ENCODE measurements around the gene ATAD2B. TPM values are rescaled to one million over a fixed set of nuclear protein-coding genes. Genes with fewer than 3 reads are reported as not detected.

ATAD2B gene
- total RNA-seq, 1 experiment from 2014 or later: 5.9 TPM

- DNase-seq (ENCODE audit: low spot score): no peak
- in situ Hi-C loops (cut with HindIII; ENCODE audit: low sequenced_read_pairs): no loop called here
Measured at GRCh38 chr2:23916727-23917405, 10.1 kb downstream of the ATAD2B start.

DNA sequence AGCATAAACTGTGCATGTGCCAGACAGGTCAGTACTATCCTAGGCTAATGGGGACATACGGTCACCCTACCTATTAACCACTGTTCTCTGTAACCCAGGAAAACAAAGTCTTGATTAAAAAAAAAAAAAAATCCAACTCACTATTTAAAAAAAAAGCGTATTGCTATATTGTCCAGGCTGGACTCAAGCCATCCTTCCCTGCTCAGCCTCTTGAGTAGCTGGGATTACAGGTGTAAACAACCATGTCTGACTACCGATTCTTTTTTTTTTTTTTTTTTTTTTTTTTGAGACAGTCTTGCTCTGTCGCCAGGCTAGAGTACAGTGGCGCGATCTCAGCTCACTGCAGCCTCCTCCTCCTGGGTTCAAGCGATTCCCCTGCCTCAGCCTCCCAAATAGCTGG, 11.6 kb downstream of the ATAD2B start:
- no peak for DNase-seq (ENCODE audit: low spot score)
- in situ Hi-C loops (cut with HindIII; ENCODE audit: low sequenced_read_pairs): no loop called here

GRCh38 chr2:23912054-23912453, 14.9 kb downstream of the ATAD2B start:
- in situ Hi-C loops (cut with HindIII; ENCODE audit: low sequenced_read_pairs): no loop called here
- no peak for DNase-seq (ENCODE audit: low spot score)

DNA sequence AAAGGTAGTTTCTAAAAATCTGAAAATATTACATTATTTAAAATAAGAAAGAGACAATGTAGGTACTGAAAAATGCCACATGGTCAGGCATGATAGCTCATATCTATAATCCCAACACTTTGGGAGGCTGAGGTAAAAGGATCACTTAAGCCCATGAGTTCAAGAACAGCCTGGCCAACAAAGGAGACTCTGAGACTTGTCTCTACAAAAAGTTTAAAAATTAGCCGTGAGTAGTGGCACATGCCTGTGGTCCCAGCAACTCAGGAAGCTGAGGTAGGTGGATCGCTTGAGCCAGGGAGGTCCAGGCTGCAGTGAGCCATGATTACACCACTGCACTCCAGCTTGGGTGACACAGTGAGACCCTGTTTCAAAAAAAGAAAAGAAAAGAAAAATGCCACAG, 21.8 kb downstream of the ATAD2B start:
- in situ Hi-C loops (cut with HindIII; ENCODE audit: low sequenced_read_pairs): no loop called here
- no peak for DNase-seq (ENCODE audit: low spot score)

- in situ Hi-C loops (cut with HindIII; ENCODE audit: low sequenced_read_pairs): loop anchor here (5.0 kb wide), 1 partner anchor 53 kb away; no protein-coding TSS in a partner anchor
- DNase-seq (ENCODE audit: low spot score): no peak
Measured at GRCh38 chr2:23904692-23905091, 22.2 kb downstream of the ATAD2B start.

DNA sequence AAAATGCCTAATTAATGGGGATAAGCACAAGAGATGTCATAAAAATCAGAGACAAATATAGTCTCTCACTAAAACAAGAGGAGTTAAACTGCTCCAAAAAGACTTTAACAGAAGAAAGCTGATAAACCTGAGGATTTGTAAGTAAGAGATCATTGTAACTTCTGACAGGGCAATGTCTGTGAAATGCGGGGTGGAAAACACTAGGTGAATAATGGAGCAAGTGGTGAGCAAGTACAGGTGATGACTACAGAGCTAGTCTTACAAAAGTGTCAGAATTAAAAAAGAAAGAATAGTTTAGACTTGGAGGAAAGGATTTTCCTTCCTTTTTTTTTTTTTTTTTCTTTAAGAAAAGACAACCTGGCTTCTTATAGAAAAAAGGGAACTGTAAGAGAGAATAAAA, 22.7 kb downstream of the ATAD2B start:
- in situ Hi-C loops (cut with HindIII; ENCODE audit: low sequenced_read_pairs): loop anchor here (5.0 kb wide), 1 partner anchor 53 kb away; no protein-coding TSS in a partner anchor
- DNase-seq (ENCODE audit: low spot score): no peak

- DNase-seq (ENCODE audit: low spot score): no peak
- in situ Hi-C loops (cut with HindIII; ENCODE audit: low sequenced_read_pairs): loop anchor here (5.0 kb wide), 1 partner anchor 54 kb away; no protein-coding TSS in a partner anchor
Measured at GRCh38 chr2:23903034-23903433, 23.9 kb downstream of the ATAD2B start.

- in situ Hi-C loops (cut with HindIII; ENCODE audit: low sequenced_read_pairs): loop anchor here (5.0 kb wide), 1 partner anchor 55 kb away; no protein-coding TSS in a partner anchor
- no peak for DNase-seq (ENCODE audit: low spot score)
Measured at GRCh38 chr2:23901966-23902846, 24.7 kb downstream of the ATAD2B start.

GRCh38 chr2:23900541-23901322, 26.2 kb downstream of the ATAD2B start:
- peak; percentile 21 for DNase-seq (ENCODE audit: low spot score)
- in situ Hi-C loops (cut with HindIII; ENCODE audit: low sequenced_read_pairs): loop anchor here (5.0 kb wide), 1 partner anchor 57 kb away; no protein-coding TSS in a partner anchor

DNA sequence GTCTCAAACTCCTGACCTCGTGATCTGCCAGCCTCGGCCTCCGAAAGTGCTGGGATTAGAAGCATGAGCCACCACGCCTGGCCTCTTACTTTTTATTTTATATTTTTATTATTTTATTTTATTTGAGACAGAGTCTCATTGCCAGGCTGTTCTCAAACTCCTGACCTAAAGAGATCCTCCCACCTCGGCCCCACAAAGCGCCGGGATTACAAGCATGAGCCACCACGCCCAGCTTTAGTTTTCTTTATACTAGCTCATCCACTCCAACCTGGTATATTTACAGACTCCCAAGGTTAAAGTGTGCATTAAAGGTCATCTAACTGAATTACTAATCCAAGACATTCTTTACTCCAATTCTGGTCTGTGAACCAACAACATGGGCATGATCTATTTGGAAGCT, 26.8 kb downstream of the ATAD2B start:
- DNase-seq (ENCODE audit: low spot score): no peak
- in situ Hi-C loops (cut with HindIII; ENCODE audit: low sequenced_read_pairs): loop anchor here (5.0 kb wide), 1 partner anchor 57 kb away; no protein-coding TSS in a partner anchor

DNA sequence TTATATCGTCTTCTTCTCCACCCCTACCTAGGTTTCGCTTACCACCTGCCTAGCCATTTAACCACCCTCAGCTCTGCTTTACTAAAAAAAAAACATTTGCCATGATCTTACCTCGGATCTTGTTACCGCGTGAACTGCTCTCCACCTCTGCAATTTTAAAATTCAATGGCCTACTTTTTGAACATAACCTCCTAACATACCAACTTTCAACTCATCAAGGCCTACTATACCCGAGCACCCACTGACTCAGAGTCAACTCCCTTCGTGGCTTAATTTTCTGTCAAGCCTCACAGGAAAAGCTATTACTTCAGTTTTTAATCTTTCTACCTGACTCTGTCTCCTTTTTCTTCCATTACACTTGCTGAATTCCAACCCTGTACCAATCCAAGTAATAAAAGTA, 55.7 kb downstream of the ATAD2B start:
- in situ Hi-C loops (cut with HindIII; ENCODE audit: low sequenced_read_pairs): no loop called here
- DNase-seq (ENCODE audit: low spot score): no peak

DNA sequence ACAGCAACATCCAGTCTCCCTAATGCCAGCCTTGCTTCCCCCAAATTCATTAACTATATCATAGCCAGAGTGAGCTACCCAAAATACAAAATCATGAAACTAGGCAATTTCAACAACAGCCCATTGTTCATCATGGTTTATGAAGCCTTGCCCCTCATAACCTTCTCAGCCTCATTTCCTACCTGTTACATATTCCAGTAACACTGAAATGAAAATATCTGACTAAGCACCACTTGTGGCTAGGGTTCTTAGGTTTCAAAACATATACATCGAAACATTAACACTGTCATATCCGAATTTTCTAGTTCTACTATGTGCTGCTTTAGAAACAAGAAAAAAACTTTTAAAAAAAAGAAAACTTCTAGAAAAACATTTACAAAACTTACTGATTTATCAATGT, 59.5 kb downstream of the ATAD2B start:
- no peak for DNase-seq (ENCODE audit: low spot score)
- in situ Hi-C loops (cut with HindIII; ENCODE audit: low sequenced_read_pairs): no loop called here

- in situ Hi-C loops (cut with HindIII; ENCODE audit: low sequenced_read_pairs): no loop called here
Measured at GRCh38 chr2:23862716-23863426, 64.1 kb downstream of the ATAD2B start.

DNA sequence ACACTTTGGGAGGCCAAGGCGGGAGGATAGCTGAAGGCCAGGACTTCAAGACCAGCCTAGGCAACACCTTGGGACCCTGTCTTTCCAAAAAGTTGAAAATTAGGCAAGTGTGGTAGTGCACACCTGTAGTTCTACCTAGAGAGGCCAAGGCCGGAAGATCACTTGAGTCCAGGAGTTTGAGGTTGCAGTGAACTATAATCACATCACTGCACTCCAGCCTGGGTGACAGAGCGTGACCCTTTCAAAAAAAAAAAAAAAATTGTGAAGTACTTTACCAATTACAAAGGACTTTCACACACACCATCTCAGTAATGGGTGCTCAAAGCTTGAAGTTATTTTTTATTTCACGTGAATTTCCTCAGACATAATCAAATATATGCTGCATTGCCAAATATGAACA, 65.0 kb downstream of the ATAD2B start:
- in situ Hi-C loops (cut with HindIII; ENCODE audit: low sequenced_read_pairs): no loop called here
- DNase-seq (ENCODE audit: low spot score): no peak

More at GRCh38 chr2:23862716-23863426, 64.1 kb downstream of the ATAD2B start:
- no peak for DNase-seq (ENCODE audit: low spot score)

GRCh38 chr2:23859983-23860382, 66.9 kb downstream of the ATAD2B start:
- no peak for DNase-seq (ENCODE audit: low spot score)
- in situ Hi-C loops (cut with HindIII; ENCODE audit: low sequenced_read_pairs): no loop called here

DNA sequence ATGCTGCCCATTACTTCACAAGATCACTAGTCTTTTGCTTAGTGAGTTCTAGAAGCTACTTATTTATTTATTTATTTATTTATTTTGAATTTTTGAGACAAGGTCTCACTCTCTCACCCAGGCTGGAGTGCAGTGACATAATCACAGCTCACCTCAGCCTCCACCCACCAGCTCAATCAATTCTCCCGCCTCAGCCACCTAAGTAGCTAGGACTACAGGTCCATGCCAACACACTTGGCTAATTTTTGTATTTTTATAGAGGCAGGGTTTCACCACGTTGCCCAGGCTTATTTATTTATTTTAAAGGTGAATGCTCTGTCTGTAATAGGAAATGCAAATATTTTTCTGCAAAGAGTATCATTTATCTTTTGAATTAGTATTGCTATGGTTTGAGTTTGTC, 67.7 kb downstream of the ATAD2B start:
- in situ Hi-C loops (cut with HindIII; ENCODE audit: low sequenced_read_pairs): no loop called here
- DNase-seq (ENCODE audit: low spot score): no peak

DNA sequence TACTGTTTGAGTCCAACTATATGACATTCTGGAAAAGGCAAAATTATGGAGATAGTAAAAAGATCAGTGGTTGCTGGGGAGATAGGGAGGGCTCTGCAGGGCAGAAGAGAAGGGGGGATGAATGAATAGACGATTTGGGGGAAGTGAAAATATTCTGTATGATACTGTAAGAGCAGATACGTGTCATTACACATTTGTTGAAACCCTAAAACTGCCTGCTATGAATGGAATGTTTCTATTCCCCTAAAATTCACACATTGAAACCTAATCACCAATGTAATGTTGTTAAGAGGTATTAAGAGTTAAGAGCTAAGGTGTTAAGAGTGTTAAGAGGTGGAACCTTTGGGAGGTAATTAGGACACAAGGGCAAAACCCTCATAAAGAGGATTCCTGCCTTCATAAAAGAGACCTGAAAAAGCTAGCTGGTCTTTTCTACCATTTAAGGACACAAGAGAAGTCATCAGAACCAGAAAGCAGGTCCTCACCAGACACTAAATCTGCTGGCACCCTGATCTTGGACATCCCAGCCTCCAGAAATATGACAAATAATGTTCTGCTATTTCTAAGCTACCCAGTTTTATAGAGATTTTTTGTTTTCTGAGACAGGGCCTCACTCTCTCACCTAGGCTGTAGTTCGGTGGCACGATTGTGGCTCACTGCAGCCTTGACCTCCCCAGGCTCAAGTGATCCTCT, 76.2 kb downstream of the ATAD2B start:
- in situ Hi-C loops (cut with HindIII; ENCODE audit: low sequenced_read_pairs): no loop called here

GRCh38 chr2:23844905-23845304, 82.0 kb downstream of the ATAD2B start:
- DNase-seq (ENCODE audit: low spot score): no peak
- in situ Hi-C loops (cut with HindIII; ENCODE audit: low sequenced_read_pairs): no loop called here

More for the DNA sequence above, 76.2 kb downstream of the ATAD2B start:
- no peak for DNase-seq (ENCODE audit: low spot score)
